H1 (cell line): Measurements from ENCODE around the gene TMEM191B.
"Not testable (repeated sequence)": the region's sequence is repeated elsewhere in the genome, so short reads cannot be mapped to it uniquely, and the experiment has no call there.

Experiments
- EZH2 ChIP-seq: fragments of 200-600 bp; sonication (generic); IDR thresholded peaks from 2 replicates; pipeline ENCODE4 v1.7.1; 2012; ENCODE audit warnings: low read depth, mild to moderate bottlenecking, moderate library complexity, low read length, inconsistent platforms; ENCODE audit not compliant: severe bottlenecking
- KDM5A ChIP-seq: fragments of 200-600 bp; IDR thresholded peaks from 2 replicates; pipeline ENCODE4 v1.7.1; 2012; ENCODE audit warnings: mild to moderate bottlenecking, low read length, inconsistent platforms, mixed read lengths
- POLR2A ChIP-seq, 2 experiments: IDR thresholded peaks; 1 replicate in 1 of 2; 2 replicates in 1 of 2; pipeline ENCODE4 v1.6.1; 2011; ENCODE audit warnings: low read depth in 2 of 2, low read length in 2 of 2, mild to moderate bottlenecking in 2 of 2; ENCODE audit errors: control extremely low read depth in 1 of 2
- SRF ChIP-seq: IDR thresholded peaks from 2 replicates; pipeline ENCODE4 v1.6.1; 2011; ENCODE audit warnings: mild to moderate bottlenecking, low read depth, low read length, moderate library complexity
- TAF1 ChIP-seq: IDR thresholded peaks from 2 replicates; pipeline ENCODE4 v1.6.1; 2011; ENCODE audit warnings: mild to moderate bottlenecking, low read depth, low read length
- TBP ChIP-seq: IDR thresholded peaks from 2 replicates; pipeline ENCODE4 v1.6.1; 2011; ENCODE audit warnings: low read depth, low read length, improper control_type of control experiment
- TF ChIP-seq, protein P1 (sequence below), 3 experiments: IDR thresholded peaks; 1 replicate in 2 of 3; 2 replicates in 1 of 3; pipeline versions ENCODE4 v1.5.1 to v1.6.1; 2011; ENCODE audit warnings: low read length in 3 of 3, mild to moderate bottlenecking in 3 of 3, inconsistent platforms in 2 of 3, low read depth in 1 of 3, moderate library complexity in 1 of 3; ENCODE audit not compliant: insufficient read depth in 1 of 3; ENCODE audit errors: control extremely low read depth in 1 of 3

DNA sequence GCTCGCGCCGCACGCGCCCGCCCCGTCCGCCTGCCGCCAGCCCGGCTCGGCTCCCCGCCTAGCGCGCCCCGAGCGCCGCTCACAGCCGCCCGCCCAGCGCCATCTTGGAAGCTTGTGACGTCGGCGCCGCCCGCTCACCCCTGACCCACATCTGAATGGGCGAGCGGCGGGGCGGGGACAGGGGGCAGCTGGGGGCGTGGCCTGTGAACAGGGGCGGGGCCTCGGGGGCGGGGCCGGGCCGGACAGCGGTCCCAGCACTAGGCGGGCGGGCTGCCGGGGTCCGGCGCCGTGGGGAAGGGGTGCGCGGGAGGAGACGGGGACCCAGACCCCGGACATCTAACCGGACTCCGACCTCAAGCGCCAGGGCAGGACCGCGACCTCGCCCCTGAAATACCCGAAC, 50.2 kb downstream of the TMEM191B start:
- TF ChIP-seq, protein P1, sequence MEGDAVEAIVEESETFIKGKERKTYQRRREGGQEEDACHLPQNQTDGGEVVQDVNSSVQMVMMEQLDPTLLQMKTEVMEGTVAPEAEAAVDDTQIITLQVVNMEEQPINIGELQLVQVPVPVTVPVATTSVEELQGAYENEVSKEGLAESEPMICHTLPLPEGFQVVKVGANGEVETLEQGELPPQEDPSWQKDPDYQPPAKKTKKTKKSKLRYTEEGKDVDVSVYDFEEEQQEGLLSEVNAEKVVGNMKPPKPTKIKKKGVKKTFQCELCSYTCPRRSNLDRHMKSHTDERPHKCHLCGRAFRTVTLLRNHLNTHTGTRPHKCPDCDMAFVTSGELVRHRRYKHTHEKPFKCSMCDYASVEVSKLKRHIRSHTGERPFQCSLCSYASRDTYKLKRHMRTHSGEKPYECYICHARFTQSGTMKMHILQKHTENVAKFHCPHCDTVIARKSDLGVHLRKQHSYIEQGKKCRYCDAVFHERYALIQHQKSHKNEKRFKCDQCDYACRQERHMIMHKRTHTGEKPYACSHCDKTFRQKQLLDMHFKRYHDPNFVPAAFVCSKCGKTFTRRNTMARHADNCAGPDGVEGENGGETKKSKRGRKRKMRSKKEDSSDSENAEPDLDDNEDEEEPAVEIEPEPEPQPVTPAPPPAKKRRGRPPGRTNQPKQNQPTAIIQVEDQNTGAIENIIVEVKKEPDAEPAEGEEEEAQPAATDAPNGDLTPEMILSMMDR (IDR thresholded peaks at IDR 0.05; ENCODE audit: control extremely low read depth in 1 of 3, insufficient read depth in 1 of 3, low read depth in 1 of 3, low read length in 3 of 3), result not testable (repeated sequence)
- TF ChIP-seq EZH2; POLR2A (IDR thresholded peaks at IDR 0.05; ENCODE audit: control extremely low read depth in 1 of 2, low read depth in 2 of 2, low read length in 2 of 2); TBP; KDM5A; TAF1; SRF: not testable (repeated sequence)
